ENCODE data around the gene MEI1.

DNA sequence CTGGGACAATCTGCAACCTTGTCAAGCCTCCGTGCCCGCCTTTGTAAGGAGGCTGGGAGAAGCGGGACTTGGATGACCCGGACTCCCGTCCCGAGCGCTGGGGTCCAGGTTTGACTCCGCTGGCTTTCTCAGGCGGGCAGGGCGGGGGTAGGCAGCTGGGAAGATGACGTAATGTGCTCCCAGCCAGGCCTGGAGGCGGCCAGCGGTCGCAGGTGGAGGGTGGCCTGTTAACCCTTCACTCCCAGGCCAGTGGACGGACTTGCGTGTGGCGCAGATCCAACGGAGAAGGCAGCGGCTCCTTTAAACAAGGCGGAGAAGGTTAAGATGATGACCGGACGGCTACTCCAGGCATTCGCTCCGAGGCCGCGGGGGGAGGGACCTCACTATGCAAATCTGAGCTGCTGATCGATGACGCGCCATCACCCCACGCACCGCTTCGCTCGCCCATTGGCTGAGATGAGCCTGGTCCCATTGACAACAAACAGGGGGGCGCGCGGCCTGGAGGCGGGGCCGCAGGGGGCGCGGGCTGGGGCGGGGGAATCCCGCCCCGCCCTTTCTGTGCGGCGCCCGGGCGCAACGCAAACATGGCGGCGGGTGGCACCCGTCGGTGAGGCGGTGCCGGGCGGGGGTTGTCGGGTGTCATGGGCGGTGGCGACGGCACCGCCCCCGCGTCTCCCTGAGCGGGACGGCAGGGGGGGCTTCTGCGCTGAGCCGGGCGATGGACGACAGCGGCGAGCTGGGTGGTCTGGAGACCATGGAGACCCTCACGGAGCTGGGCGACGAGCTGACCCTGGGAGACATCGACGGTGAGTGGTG, 133.5 kb downstream of the MEI1 start, which contains the start of gene SREBF2:
- TF ChIP-seq EP300 (IDR thresholded peaks at IDR 0.05; ENCODE audit: borderline replicate concordance), result 0 out of 2 replicates have a peak, but pooled peaks have one; percentile 67
- TF ChIP-seq FOXM1 (IDR thresholded peaks at IDR 0.05; ENCODE audit: borderline replicate concordance, low read depth), result peak; percentile 17; the same call in 1 of the 2 replicates
- TF ChIP-seq ZBTB7A (IDR thresholded peaks at IDR 0.05; ENCODE audit: low read depth), result peak; percentile 28
- TF ChIP-seq YY1 (IDR thresholded peaks at IDR 0.05; ENCODE audit: low read depth), result peak; percentile 90
- TF ChIP-seq RAD21 (IDR thresholded peaks at IDR 0.05; ENCODE audit: low read depth), result peak; percentile 22; the same call in 1 of the 2 replicates
- peak; percentile 85 for TF ChIP-seq TCF12 (IDR thresholded peaks at IDR 0.05; ENCODE audit: low read depth)

All from Ishikawa (cell line).